GM15510 (cell line): ENCODE data around the gene OTX1.

Source experiments
- POLR2A ChIP-seq: IDR thresholded peaks from 3 replicates; pipeline ENCODE4 v1.6.1; 2011; ENCODE audit warnings: borderline replicate concordance; ENCODE audit not compliant: insufficient read length; ENCODE audit errors: extremely low read depth

OTX1 gene

DNA sequence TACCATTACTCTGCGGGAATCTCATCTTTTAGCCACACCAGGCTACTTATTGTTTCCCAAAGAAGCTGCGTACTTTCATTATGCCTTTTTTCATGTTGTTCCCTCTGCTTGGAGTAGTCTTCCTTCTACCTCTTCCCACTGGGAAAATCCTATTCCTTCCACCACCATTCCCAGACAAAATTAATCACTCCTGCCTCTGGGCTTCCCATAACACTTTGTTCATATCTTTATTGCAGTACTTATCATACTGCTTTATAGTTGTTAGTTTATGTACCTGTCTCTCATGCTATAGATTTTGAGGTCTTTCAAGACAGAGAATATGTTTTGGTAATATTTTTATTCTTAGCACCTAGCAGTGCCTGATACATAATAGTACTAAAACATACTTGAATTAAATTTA is 16.2 kb downstream of the OTX1 start:
- no peak for TF ChIP-seq POLR2A

DNA sequence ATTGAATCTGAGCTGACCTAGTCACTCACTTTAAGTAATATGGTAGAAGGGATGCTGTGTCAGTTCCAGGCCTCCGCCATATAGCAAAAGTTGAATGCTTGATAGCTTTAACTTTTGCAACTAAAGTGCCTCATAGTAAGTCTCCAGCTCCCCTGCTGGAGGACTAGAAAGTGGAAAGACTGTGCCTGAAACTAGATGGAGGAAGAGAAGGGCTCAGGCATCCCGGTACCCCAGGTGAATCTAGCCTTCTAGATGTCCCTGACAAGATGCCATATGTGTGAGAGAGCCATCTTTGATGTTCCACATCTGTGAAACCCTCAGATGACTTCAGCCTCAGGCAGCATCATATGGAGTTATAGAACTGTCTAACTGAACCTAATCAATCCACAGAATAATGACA is 21.0 kb downstream of the OTX1 start:
- TF ChIP-seq POLR2A = no peak

GRCh38 chr2:63073994-63074393 is 23.4 kb downstream of the OTX1 start:
- TF ChIP-seq POLR2A = no peak

GRCh38 chr2:63078852-63079606 is 28.4 kb downstream of the OTX1 start:
- no peak for TF ChIP-seq POLR2A

GRCh38 chr2:63081404-63081803 is 30.8 kb downstream of the OTX1 start:
- no peak for TF ChIP-seq POLR2A

DNA sequence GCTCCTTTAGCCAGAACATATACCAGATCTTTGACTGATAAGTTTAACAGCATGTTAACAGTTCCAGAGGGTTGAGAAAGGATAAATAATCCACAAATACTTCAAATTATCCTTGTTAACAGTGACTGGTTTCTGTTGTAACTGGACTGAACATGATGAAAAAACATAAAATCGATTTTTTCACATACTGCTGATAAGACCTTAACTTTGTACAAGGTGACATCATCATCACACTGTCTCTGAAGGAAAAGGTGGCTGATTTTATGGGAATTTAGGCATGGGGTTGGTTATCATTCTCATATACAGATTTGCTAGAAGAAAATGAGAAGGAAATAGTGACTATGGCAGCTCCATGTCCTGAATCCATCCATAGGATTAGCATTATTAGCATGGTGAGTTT is 36.1 kb downstream of the OTX1 start:
- no peak for TF ChIP-seq POLR2A

DNA sequence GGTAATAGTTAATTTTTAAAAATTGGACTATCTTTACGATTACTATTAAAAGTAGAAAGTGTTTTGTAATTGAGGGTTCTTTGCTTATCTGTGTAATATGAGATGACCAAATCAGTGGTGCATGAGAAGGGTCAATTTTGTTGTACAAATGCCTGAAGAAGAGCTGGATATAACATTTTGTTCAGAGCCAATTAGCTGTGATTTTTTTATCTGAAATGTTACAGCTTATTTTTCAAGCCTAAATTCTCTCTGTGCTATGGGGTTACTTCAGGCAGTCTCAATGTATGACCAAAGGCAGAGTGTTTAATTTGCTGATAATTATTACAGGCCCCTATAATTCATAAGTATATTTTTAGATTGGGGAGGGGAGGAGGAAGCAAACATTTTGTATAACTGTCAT is 41.8 kb downstream of the OTX1 start:
- no peak for TF ChIP-seq POLR2A

GRCh38 chr2:63092857-63093256 is 42.2 kb downstream of the OTX1 start:
- no peak for TF ChIP-seq POLR2A

- no peak for TF ChIP-seq POLR2A
Measured at GRCh38 chr2:63093502-63093901, 42.9 kb downstream of the OTX1 start.

DNA sequence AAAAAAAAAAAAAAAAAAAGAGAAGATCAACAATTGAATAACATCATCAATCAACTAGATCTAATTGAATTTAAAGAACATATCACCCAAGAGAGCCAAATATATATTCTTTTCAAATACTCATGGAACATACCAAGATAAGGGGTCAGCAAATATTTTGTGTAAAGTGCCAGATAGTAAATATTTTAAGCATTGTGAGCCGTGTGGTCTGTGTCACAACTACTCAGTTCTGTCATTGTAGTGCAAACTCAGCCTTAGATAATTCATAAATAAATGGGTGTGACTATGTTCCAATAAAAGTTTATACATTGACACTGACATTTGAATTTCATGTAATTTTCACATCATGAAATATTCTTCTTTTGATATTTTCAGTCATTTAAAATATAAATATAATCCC is 45.9 kb downstream of the OTX1 start:
- no peak for TF ChIP-seq POLR2A

- no peak for TF ChIP-seq POLR2A
Measured at GRCh38 chr2:63099032-63099431, 48.4 kb downstream of the OTX1 start.

GRCh38 chr2:63101954-63102353 is 51.3 kb downstream of the OTX1 start:
- TF ChIP-seq POLR2A = no peak

DNA sequence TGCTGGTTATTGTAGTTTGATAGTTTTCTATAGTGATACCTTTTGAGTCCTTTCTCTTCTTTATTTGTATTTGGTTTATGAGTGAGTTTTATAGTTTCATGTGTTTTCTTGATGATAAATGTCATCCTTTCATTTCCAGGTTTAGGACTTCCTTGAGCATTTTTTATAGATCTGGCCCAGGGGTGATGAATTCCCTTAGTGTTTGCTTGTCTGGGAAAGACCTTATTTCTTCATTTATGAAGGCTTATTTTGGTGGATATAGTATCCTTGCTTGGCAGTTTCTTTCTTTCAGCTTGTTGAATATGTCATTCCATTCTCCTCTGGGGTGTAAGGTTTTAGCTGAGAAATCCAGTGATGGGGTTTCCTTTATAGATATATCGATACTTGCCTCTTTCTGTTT is 53.9 kb downstream of the OTX1 start:
- no peak for TF ChIP-seq POLR2A
